A549 treated with AZD9567 at 1 μM for 4 hours (cell line): ENCODE measurements around the gene DEFB132. TPM values are rescaled to one million over a fixed set of nuclear protein-coding genes. Genes with fewer than 3 reads are reported as not detected.

Experiments used
- total RNA-seq: library from RNA; stranded (reverse); fragments of 200-300 nt; extraction: Qiagen RNA extraction; gene quantifications from 5 replicates; pipeline ENCODE4 v1.2.3, GENCODE V29; 2022; ENCODE audit not compliant: insufficient read depth

Gene DEFB132, protein sequence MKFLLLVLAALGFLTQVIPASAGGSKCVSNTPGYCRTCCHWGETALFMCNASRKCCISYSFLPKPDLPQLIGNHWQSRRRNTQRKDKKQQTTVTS
- not detected in 5 replicates for total RNA-seq

DNA sequence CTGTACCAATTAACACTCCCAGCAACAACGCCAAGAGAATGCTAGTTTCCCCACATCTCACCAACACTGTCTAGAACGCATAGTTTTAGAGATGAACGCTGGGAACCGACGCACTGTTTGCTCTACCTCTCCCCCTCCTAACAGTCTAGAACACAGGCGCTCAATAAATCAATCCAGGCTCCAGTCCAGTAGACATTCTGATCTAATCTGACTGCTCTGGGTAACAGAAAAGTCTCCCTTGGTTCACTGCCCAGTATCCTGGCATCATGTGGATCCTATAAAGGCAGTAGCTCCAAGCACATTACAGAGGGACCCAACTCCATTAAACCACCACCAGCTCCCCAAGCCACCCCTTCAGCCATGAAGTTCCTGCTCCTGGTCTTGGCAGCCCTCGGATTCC lies at the start of gene DEFB132:
TSS of gene DEFB132 (plus strand) at position 306 of the 400 bp plus-strand sequence. CDS start at position 361, 55 bp downstream.

DNA sequence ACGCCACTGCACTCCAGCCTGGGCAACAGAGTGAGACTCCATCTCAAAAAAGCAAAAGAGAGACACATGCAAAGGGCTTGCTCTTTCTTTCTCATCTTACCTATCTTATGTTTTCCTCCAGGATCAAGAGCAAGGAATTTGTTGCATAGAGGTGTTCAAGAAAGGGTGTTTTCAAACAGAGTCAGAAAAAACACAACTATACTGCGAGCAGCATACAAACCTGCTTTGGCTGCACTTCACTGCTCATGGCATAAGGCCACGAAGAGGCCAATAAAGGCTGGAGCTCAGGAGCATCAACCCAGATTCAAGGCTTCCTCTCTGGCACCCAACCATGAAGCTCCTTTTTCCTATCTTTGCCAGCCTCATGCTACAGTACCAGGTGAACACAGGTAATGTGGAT lies 30.6 kb upstream of the DEFB132 start, which contains the start of gene DEFB129:
TSS of gene DEFB129 (plus strand) at position 301 of the 400 bp plus-strand sequence. CDS start at position 332, 31 bp downstream.

DNA sequence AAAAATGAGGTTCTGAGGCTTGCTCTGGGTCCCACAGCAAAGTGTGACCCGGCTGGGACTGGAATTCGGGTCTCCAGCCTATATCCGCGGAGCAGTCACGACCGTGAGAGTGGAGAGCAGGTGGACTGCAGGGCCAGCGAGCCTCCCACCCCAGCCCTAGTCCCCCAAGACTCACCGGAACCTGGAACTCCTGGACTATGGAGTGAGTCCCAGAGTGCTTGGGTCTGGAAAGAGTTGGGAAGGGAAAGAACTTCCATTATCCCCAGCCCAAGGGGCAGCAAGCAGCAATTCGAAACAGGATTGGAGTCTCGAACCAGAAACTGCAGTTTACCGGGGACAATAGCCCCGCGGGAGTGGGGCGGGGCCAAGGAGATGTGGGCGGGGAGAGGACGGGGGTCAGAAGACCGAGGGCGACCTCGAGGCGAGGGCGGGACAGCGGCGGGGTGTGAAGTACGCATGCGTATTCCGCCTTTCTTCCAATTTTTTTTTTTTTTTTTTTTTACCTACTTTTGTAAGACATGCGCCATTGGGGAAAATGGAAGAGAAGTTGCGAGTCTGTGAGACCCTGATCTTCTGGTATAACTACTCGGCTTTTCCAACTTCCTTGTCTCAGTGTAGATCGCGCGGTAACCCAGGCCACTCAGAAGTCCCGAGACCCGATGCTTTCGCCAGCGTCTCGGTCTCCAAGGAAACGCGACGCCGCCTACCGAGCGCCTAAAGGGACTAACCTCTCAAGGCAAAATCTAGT lies 32.7 kb downstream of the DEFB132 start, which contains the start of gene C20orf96:
TSS of gene C20orf96 (minus strand) at position 667 of the 748 bp plus-strand sequence. CDS start at position 527, 140 bp downstream.

DNA sequence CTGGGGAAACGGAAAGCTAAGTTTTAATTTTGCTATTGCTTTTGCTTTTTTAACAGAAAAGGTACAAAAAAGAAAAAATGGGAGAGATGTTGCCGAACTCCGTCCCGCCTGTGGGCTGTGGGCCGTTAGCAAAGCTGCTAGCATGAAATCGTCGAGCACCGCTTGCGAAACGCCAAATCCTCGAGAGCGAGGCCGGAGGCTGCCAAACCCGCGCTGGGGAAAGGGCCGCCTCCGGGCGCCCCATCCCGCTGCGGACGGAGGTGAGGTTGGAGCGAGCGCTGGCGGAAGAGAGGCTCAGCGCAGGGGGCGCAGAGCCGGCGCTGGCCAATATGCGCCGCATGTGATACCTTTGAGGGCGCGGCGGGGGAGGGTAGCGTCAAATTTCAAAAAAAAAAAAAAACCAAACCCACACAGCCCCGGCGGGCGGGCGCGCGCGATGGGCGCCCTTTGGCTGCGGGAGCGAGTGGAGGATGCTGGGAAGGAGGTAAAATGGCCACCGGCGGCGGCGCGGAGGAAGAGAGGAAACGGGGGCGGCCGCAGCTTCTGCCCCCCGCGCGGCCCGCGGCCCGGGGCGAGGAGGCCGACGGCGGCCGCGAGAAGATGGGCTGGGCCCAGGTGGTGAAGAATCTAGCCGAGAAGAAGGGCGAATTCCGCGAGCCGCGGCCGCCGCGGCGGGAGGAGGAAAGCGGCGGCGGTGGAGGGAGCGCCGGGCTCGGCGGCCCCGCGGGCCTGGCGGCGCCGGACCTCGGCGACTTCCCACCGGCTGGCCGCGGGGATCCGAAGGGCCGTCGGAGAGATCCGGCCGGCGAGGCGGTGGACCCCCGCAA lies 39.8 kb downstream of the DEFB132 start, which contains the start of gene ZCCHC3:
TSS of gene ZCCHC3 (plus strand) at position 473 of the 827 bp plus-strand sequence. CDS start at position 490, 17 bp downstream.

Other genes starting within 250 kb of the DEFB132 start
- gene DEFB125, start 170.1 kb upstream of the DEFB132 start, total RNA-seq: not detected in 5 replicates
- gene DEFB126, start 115.1 kb upstream of the DEFB132 start, total RNA-seq: not detected in 5 replicates
- not detected in 5 replicates for gene DEFB127, start 100.3 kb upstream of the DEFB132 start, total RNA-seq
- not detected in 5 replicates for gene DEFB128, start 68.0 kb upstream of the DEFB132 start, total RNA-seq
- not detected in 5 replicates for gene DEFB129, start 30.5 kb upstream of the DEFB132 start, total RNA-seq
- gene C20orf96, start 33.0 kb downstream of the DEFB132 start, total RNA-seq: 5.8 to 11.7 TPM (median 11.3 TPM) in 5 replicates
- gene ZCCHC3, start 39.8 kb downstream of the DEFB132 start, total RNA-seq: 19.0 to 23.4 TPM (median 23.2 TPM) in 5 replicates
- 15.3 to 25.9 TPM (median 23.7 TPM) in 5 replicates for gene SOX12, start 67.8 kb downstream of the DEFB132 start, total RNA-seq
- 43.7 to 61.6 TPM (median 60.4 TPM) in 5 replicates for gene NRSN2, start 89.4 kb downstream of the DEFB132 start, total RNA-seq
- 42.0 to 50.0 TPM (median 46.9 TPM) in 5 replicates for gene TRIB3, start 123.0 kb downstream of the DEFB132 start, total RNA-seq
- 121 to 142 TPM (median 137 TPM) in 5 replicates for gene RBCK1, start 150.6 kb downstream of the DEFB132 start, total RNA-seq
- 35.2 to 42.6 TPM (median 36.7 TPM) in 5 replicates for gene TBC1D20, start 204.8 kb downstream of the DEFB132 start, total RNA-seq